Testis (tissue), 3 donors: ENCODE data around the gene SYT5. TPM values are rescaled to one million over a fixed set of nuclear protein-coding genes. Genes with fewer than 3 reads are reported as not detected.
"Not testable (repeated sequence)": the region's sequence is repeated elsewhere in the genome, so short reads cannot be mapped to it uniquely, and the experiment has no call there.

Experiments used
- DNase-seq: peaks from one replicate; pipeline ENCODE4 v3.0.0-alpha.2; 2019
- H3K27ac ChIP-seq, 2 donors: fragments of 200-600 bp; sonication (generic); one replicate each; pipeline ENCODE4 v1.5.1; 2019
- H3K27me3 ChIP-seq: fragments of 200-600 bp; sonication (generic); one replicate; pipeline ENCODE4 v1.5.1; 2019
- H3K36me3 ChIP-seq: fragments of 200-600 bp; sonication (generic); one replicate; pipeline ENCODE4 v1.5.1; 2017; ENCODE audit warnings: low read depth; ENCODE audit errors: missing control alignments
- H3K4me1 ChIP-seq: fragments of 200-600 bp; sonication (generic); one replicate; pipeline ENCODE4 v1.5.1; 2019
- H3K4me3 ChIP-seq, 2 donors: fragments of 200-600 bp; sonication (generic); one replicate each; pipeline ENCODE4 v1.5.1; 2017 to 2019
- H3K9me3 ChIP-seq: fragments of 200-600 bp; sonication (generic); one replicate; pipeline ENCODE4 v1.5.1; 2017
- CTCF ChIP-seq, 3 experiments: fragments of 450-650 bp in 2 of 3; fragments of 200-600 bp in 1 of 3; sonication (generic) in 1 of 3; IDR thresholded peaks; one replicate each; pipeline ENCODE4 v1.5.1; 2016 to 2019; ENCODE audit warnings: antibody characterized with exemption in 3 of 3, mild to moderate bottlenecking in 2 of 3, moderate library complexity in 1 of 3
- POLR2A ChIP-seq: fragments of 450-650 bp; IDR thresholded peaks from one replicate; pipeline ENCODE4 v1.6.1; 2017; ENCODE audit warnings: antibody characterized with exemption, mild to moderate bottlenecking, moderate library complexity
- WGBS, 2 donors: methylation state at CpG; one replicate each; pipeline ENCODE4 v1.1.5; 2018; 5-methylcytosine and 5-hydroxymethylcytosine counted together
- intact Hi-C: fragments of 100-400 bp; cut with DNase I; formaldehyde crosslinking; loops from one replicate; pipeline ENCODE4 v1.15.1; 2023; ENCODE audit warnings: low total_unique reads
- polyA plus RNA-seq: library from polyadenylated mRNA; stranded (reverse); fragments of 350-450 nt; fragmentation: Illumina TruSeq; extraction: RNeasy Lipid Tissue Mini Kit (QIAGEN cat#74804); gene quantifications from one replicate; pipeline ENCODE4 v1.2.3, GENCODE V29; 2014; ENCODE audit warnings: low read depth, low replicate concordance; ENCODE audit not compliant: insufficient read depth
- total RNA-seq, 2 donors: library from RNA; depleted of rRNA; stranded (reverse); fragments of >200 nt; gene quantifications; one replicate each; pipeline ENCODE4 v1.2.3, GENCODE V29; 2016

Gene SYT5
- total and polyA plus RNA-seq, 3 donors from 2014 or later, result 1.6 to 11.7 (median 5.0) TPM

DNA sequence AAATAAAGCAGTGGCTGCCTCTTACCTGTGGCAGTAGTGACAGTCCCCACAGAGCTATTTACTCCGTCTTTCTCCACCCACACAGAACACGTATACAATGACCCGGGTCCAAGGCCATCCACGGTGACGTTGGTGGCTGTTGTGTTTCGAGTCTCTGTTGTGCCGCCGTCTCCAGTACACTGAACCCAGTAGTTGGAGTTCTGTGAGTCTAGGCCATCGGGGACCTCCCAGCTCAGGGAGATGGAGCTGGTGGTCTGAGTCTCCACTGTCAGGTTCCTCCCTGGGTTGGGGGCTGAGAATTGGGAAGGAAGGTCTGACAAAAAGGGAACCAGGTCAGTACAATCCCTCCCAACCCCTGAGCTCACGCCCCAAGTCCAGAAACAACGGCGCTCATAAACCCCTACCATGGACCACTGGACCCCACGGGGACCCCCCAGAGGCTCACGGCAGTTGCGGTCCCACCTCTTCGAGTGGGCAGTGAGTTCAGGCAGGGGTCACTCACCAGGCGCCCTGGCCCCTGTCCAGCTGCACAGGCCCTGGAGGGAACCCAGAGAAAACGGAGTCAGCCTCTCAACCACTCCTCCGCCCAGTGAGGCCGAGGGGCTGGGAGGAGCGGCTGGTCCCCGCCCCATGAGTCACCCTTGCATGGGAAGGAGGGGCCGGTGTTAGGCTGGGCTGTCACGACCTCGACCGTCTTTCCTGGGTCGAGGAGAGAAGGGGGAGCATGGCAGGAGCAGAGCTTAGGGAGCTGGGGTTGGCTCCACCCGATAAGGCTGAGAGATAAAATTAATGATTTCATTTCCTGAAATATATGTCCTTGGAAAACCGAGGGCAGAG lies 26.8 kb upstream of the SYT5 start:
- Histone ChIP-seq H3K27me3 (no peaks in the 10 kb centered on the region), H3K36me3 (no peaks in the 10 kb centered on the region), H3K4me3 (no peak overlapping the region), H3K9me3 (no peaks in the 10 kb centered on the region), H3K27ac (no peak overlapping the region), H3K4me1 (peaks cover 5% of the 10 kb centered on the region)
- intact Hi-C loops, result no loop called here
- TF ChIP-seq POLR2A (no peak), CTCF (IDR thresholded peaks at IDR 0.05) (no peak)
- DNase-seq, result peak; percentile 85
- WGBS, 2 donors, result 23 to 48% methylated on average over 15 to 29 of the region's 29 CpGs

DNA sequence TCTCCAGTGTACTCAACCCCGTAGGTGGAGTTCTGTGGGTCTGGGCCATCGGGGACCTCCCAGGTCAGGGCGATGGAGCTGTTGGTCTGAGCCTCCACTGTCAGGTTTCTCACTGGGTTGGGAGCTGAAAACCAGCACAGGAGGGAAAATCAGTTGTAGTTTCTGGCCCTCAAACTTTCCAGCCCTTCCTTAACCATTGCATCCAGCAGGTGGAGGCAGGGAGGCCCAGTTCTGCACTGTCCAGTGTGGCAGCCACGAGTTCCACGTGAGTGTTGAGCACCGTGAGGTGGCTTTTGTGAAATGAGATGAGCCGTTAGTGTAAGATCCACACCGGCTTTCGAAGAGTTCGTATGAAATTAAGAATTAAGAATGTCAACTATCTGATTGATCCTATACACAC lies 22.1 kb upstream of the SYT5 start:
- intact Hi-C loops, H3K4me1 ChIP-seq, H3K27ac ChIP-seq, H3K27me3 ChIP-seq, H3K36me3 ChIP-seq, DNase-seq, H3K4me3 ChIP-seq, H3K9me3 ChIP-seq: not testable (repeated sequence)
- 72 to 78% methylated on average over 10 of the region's 10 CpGs for WGBS, 2 donors

DNA sequence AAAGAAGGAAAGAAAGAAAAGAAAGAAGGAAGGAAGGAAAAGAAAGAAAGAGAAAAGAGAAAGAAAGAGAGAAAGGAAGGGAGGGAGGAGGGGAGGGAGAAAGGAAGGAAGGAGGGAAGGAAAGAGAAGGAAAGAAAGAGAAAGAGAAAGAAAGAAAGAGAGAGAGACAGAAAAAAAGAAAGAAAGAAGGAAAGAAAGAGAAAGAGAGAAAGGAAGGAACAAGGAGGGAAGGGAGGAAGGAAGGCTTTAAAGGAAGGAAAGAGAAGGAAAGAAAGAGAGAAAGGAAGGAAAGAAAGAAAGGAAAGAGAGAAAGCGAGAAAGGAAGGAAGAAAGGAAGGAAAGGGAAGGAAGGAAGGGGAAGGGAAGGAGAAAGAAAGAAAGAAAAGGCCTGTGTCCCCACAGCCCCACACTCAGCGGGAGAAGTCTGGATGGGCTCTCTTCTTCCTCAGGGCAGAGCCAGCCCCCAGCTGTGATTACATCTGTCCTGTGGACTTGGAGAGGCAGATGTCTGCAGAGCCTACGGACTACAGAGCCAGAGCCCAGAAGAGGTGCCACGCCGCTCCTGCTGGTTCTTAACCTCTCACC lies 19.6 kb upstream of the SYT5 start:
- Histone ChIP-seq H3K9me3 (no peaks in the 10 kb centered on the region), H3K27ac (no peak overlapping the region), H3K36me3 (no peaks in the 10 kb centered on the region), H3K27me3 (no peaks in the 10 kb centered on the region), H3K4me3 (no peak overlapping the region), H3K4me1 (no peaks in the 10 kb centered on the region)
- intact Hi-C loops, result no loop called here
- WGBS, 2 donors, result 74 to 79% methylated on average over 5 of the region's 5 CpGs
- TF ChIP-seq CTCF (IDR thresholded peaks at IDR 0.05), result no peak
- no peak for TF ChIP-seq POLR2A
- no peak for DNase-seq

GRCh38 chr19:55198651-55199050 lies 18.6 kb upstream of the SYT5 start:
- WGBS, 2 donors, result 64 to 92% methylated on average over 2 to 5 of the region's 5 CpGs
- TF ChIP-seq CTCF (IDR thresholded peaks at IDR 0.05) (no peak), POLR2A (no peak)

GRCh38 chr19:55197528-55197927 lies 17.4 kb upstream of the SYT5 start:
- Histone ChIP-seq H3K27ac (no peak overlapping the region), H3K4me3 (no peak overlapping the region), H3K27me3 (no peaks in the 10 kb centered on the region), H3K36me3 (no peaks in the 10 kb centered on the region), H3K4me1 (no peaks in the 10 kb centered on the region), H3K9me3 (no peaks in the 10 kb centered on the region)
- WGBS, 2 donors, result 75 to 77% methylated on average over 4 of the region's 4 CpGs
- TF ChIP-seq CTCF (IDR thresholded peaks at IDR 0.05) (no peak), POLR2A (no peak)
- intact Hi-C loops, result no loop called here
- no peak for DNase-seq

More at GRCh38 chr19:55198651-55199050, 18.6 kb upstream of the SYT5 start:
- intact Hi-C loops, result no loop called here
- no peak overlapping the region for H3K4me3 ChIP-seq
- no peaks in the 10 kb centered on the region for H3K36me3 ChIP-seq
- H3K9me3 ChIP-seq, result no peaks in the 10 kb centered on the region
- no peak overlapping the region for H3K27ac ChIP-seq
- H3K27me3 ChIP-seq, result no peaks in the 10 kb centered on the region
- DNase-seq, result no peak
- no peaks in the 10 kb centered on the region for H3K4me1 ChIP-seq
